HuH-7 (cell line): ENCODE results near the gene UGT1A6.
A peak's percentile ranks its signal among the peaks of the same experiment; 100 is the strongest.
"Not testable (repeated sequence)": the region's sequence is repeated elsewhere in the genome, so short reads cannot be mapped to it uniquely, and the experiment has no call there.

Source experiments
- DNase-seq: peaks from one replicate; pipeline ENCODE4 v3.0.0; 2011; ENCODE audit warnings: low spot score

Gene UGT1A6

GRCh38 chr2:233728723-233729301 is 36.1 kb downstream of the UGT1A6 start, which contains the start of gene UGT1A3:
UGT1A3 (plus strand) TSS chr2:233729042; CDS start chr2:233729127, 85 bp downstream.
- DNase-seq = peak; percentile 26

GRCh38 chr2:233736868-233737653 is 44.4 kb downstream of the UGT1A6 start:
- DNase-seq = peak; percentile 29

GRCh38 chr2:233740870-233741269 is 48.2 kb downstream of the UGT1A6 start:
- no peak for DNase-seq

- no peak for DNase-seq
Measured at GRCh38 chr2:233743464-233744259, 51.0 kb downstream of the UGT1A6 start.

- peak; percentile 77 for DNase-seq
Measured at GRCh38 chr2:233745073-233745755, 52.5 kb downstream of the UGT1A6 start.

- not testable (repeated sequence) for DNase-seq
Measured at GRCh38 chr2:233745838-233746237, 53.1 kb downstream of the UGT1A6 start.

- DNase-seq = no peak
Measured at GRCh38 chr2:233746475-233747282, 54.0 kb downstream of the UGT1A6 start.

GRCh38 chr2:233747283-233747544 is 54.5 kb downstream of the UGT1A6 start:
- no peak for DNase-seq

- not testable (repeated sequence) for DNase-seq
Measured at GRCh38 chr2:233750689-233751088, 58.0 kb downstream of the UGT1A6 start.

GRCh38 chr2:233751212-233752009 is 58.7 kb downstream of the UGT1A6 start:
- DNase-seq = not testable (repeated sequence)

- no peak for DNase-seq
Measured at GRCh38 chr2:233754872-233755611, 62.4 kb downstream of the UGT1A6 start.

- peak; percentile 86 for DNase-seq
Measured at GRCh38 chr2:233756429-233757081, 63.9 kb downstream of the UGT1A6 start.

GRCh38 chr2:233758141-233758540 is 65.5 kb downstream of the UGT1A6 start:
- DNase-seq = no peak

- DNase-seq = no peak
Measured at GRCh38 chr2:233758849-233759248, 66.2 kb downstream of the UGT1A6 start.

- DNase-seq = peak; percentile 35
Measured at GRCh38 chr2:233760043-233760442, 67.4 kb downstream of the UGT1A6 start, which contains the start of gene UGT1A1. UGT1A1 (plus strand) TSS chr2:233760270; CDS start chr2:233760288, 18 bp downstream.

GRCh38 chr2:233761040-233761769 is 68.5 kb downstream of the UGT1A6 start:
- no peak for DNase-seq

- no peak for DNase-seq
Measured at GRCh38 chr2:233764264-233764663, 71.6 kb downstream of the UGT1A6 start.

- no peak for DNase-seq
Measured at GRCh38 chr2:233764761-233765160, 72.1 kb downstream of the UGT1A6 start.

GRCh38 chr2:233766416-233766815 is 73.7 kb downstream of the UGT1A6 start:
- DNase-seq = no peak
